ENCODE results near the gene RRP1B. TPM values are rescaled to one million over a fixed set of nuclear protein-coding genes. Genes with fewer than 3 reads are reported as not detected.
"Not testable (repeated sequence)": the region's sequence is repeated elsewhere in the genome, so short reads cannot be mapped to it uniquely, and the experiment has no call there.

Gene RRP1B
- total RNA-seq, 3 donors from 2014 or later, result 11.1 to 22.5 (median 14.8) TPM

GRCh38 chr21:43667191-43667904 lies 8.0 kb downstream of the RRP1B start:
- H3K9me3 ChIP-seq, result no peaks in the 10 kb centered on the region
- no peak overlapping the region for H3K4me3 ChIP-seq
- TF ChIP-seq CTCF (IDR thresholded peaks at IDR 0.05), result no peak
- intact Hi-C loops (cut with DNase I, micrococcal nuclease), result no loop called here
- H3K4me1 ChIP-seq (ENCODE audit: low read depth), result no peaks in the 10 kb centered on the region
- H3K36me3 ChIP-seq (ENCODE audit: low read depth), result no peaks in the 10 kb centered on the region
- ATAC-seq, result no peak
- no peak for DNase-seq

- Histone ChIP-seq H3K4me3 (no peak overlapping the region), H3K36me3 (ENCODE audit: low read depth) (no peaks in the 10 kb centered on the region), H3K4me1 (ENCODE audit: low read depth) (no peaks in the 10 kb centered on the region), H3K9me3 (no peaks in the 10 kb centered on the region)
- intact Hi-C loops (cut with DNase I, micrococcal nuclease), result no loop called here
- no peak for TF ChIP-seq CTCF (IDR thresholded peaks at IDR 0.05)
- ATAC-seq (no peak), DNase-seq (no peak)
These were observed 10.7 kb downstream of the RRP1B start for GRCh38 chr21:43669828-43670605.

GRCh38 chr21:43675871-43676270 lies 16.5 kb downstream of the RRP1B start:
- no peaks in the 10 kb centered on the region for H3K36me3 ChIP-seq (ENCODE audit: low read depth)
- no peak for DNase-seq
- no peak overlapping the region for H3K4me3 ChIP-seq
- ATAC-seq, result no peak
- H3K4me1 ChIP-seq (ENCODE audit: low read depth), result no peaks in the 10 kb centered on the region
- no peaks in the 10 kb centered on the region for H3K9me3 ChIP-seq
- TF ChIP-seq CTCF (IDR thresholded peaks at IDR 0.05), result no peak
- intact Hi-C loops (cut with DNase I, micrococcal nuclease), result no loop called here

- no peak for TF ChIP-seq CTCF (IDR thresholded peaks at IDR 0.05)
- Histone ChIP-seq H3K36me3 (ENCODE audit: low read depth) (no peaks in the 10 kb centered on the region), H3K9me3 (no peaks in the 10 kb centered on the region), H3K4me3 (no peak overlapping the region), H3K4me1 (ENCODE audit: low read depth) (no peaks in the 10 kb centered on the region)
- ATAC-seq, result no peak
- no peak for DNase-seq
- intact Hi-C loops (cut with DNase I, micrococcal nuclease), result no loop called here
These were observed 17.0 kb downstream of the RRP1B start for GRCh38 chr21:43676391-43676790.

GRCh38 chr21:43679951-43680350 lies 20.6 kb downstream of the RRP1B start:
- Histone ChIP-seq H3K36me3 (ENCODE audit: low read depth) (no peaks in the 10 kb centered on the region), H3K4me3 (no peak overlapping the region), H3K9me3 (no peaks in the 10 kb centered on the region), H3K4me1 (ENCODE audit: low read depth) (no peaks in the 10 kb centered on the region)
- intact Hi-C loops (cut with DNase I, micrococcal nuclease), result no loop called here
- TF ChIP-seq CTCF (IDR thresholded peaks at IDR 0.05), result no peak
- DNase-seq, result no peak
- no peak for ATAC-seq

- DNase-seq; H3K4me3 ChIP-seq; H3K36me3 ChIP-seq (ENCODE audit: low read depth); H3K4me1 ChIP-seq (ENCODE audit: low read depth); H3K9me3 ChIP-seq; ATAC-seq; intact Hi-C loops (cut with DNase I, micrococcal nuclease): not testable (repeated sequence)
These were observed 21.1 kb downstream of the RRP1B start for GRCh38 chr21:43680421-43680820.

Measured in mucosa of descending colon (tissue), 3 donors.